NCI-H146 treated with DMSO at 0.1 percent for 48 hours (cell line): Measurements from ENCODE around the gene SLC25A53.
A peak's percentile ranks its signal among the peaks of the same experiment; 100 is the strongest.

Experiments used
- DNase-seq: peaks from one replicate; lab custom pipeline; 2025; ENCODE audit not compliant: unreplicated experiment; lab: John Stamatoyannopoulos, UW

SLC25A53 gene, protein sequence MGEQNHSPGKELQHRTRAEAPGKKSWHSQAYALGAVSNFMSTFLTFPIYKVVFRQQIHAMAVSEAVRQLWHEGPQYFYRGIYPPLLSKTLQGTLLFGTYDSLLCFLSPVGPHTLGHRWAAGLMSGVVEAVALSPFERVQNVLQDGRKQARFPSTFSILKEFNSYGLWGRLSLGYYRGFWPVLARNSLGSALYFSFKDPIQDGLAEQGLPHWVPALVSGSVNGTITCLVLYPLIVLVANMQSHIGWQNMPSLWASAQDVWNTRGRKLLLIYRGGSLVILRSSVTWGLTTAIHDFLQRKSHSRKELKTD

DNA sequence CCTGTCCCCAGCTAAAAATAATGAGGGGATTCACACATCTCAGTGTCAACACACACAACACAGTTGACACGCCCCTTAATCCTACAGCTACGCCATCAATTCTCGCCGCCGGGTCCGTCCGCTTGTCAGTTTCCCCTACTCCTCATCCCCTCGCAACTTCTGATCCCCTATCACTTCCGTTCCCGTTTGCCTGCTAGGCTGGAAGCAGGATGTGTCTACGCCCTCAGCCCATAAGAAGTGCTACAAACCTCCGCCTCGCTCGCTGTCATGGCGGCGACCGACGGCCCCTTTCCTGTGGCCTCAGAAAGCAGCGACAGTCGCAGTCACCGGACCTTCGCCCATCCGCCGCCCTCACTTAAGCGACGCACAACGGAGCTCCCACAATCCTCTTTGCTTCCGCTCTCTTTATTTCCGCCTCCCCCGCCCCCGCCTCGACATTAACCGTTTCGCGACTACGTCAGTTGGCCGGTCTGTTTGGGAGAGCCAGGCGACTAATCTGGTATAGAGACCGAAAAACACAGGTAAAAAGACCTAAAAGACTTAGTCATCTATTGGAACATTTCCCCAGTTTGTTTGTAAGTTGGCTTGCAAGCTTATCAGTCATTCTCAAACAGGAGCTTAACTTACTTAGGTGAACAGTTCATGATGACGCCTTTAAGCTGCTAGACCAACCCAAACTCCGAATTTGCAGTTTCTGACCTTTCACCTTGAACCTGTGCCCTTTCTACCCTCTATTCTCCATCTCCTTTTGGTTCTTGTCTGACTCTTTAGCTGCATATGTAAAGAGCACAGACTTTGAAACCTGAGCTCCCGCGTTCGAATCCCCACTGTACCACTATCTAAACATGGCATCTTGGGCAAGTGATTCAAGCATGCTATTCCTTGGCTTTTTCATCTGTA is at the start of gene SLC25A53:
TSS of gene SLC25A53 (minus strand) at position 380 of the 900 bp plus-strand sequence. CDS start 51,752 bp downstream, outside the sequence.
- peak; percentile 72 for DNase-seq

DNA sequence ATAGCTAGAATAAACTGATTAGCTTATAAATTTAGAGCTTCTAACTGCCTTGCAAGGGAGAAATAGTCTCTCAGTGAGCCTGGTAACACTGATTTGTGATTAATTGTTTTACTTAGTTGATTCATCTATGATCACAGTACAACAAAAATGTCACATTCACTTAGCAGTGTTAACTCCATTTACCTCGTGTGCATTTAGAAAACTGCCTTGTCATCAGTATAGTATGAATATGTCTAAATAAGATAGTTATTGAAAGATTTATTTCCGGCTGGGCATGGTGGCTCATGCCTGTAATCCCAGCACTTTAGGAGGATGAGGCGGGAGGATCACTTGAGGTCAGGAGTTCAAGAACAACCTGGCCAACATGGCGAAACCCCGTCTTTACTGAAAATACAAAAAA is 48.7 kb upstream of the SLC25A53 start:
- no peak for DNase-seq

DNA sequence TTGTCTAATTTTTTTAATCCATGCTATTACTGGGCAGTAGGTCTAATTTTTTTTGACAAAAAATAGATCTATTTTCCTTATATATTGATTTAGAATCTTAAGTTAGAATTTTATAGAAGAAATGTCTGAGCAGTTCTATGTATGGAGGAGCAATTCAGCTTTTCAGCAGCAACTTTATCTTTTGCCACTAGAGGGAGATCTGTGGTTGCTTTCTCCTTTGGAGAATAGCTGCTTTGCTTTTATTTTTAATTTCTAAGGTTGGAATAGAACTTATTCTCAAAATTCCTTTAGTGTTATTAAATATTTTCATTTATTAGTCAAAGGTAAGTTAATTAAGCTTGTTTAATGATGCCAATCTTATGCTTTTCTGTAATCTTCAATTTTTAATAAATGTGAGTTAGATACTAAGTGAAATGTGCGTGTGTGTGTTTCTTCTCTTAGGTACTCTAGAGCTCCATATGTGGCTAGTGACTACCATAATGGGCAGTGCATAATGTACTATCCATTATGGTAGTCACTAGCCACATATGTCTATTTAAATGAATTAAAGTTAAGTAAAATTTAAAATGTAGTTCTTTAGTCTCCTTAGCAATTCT is 38.8 kb upstream of the SLC25A53 start:
- no peak for DNase-seq

DNA sequence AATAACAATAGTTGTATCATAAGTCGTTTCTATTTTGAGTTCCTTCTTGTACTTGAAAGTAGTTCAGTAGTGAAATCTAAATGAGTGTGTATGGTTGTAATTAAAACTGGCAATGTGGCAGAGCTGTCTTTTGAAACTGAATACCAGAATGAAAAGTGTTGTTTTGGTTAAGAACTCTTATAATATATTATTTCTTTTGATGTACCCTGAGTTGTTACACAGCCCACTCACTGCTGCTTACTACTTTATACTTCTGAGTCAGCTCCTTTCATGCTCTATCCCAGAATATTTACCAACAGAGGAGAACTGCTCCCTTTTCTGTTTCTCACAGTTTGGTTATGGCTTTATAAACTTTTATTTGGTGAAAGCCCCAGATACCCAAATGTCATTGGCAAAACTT is 38.2 kb upstream of the SLC25A53 start:
- DNase-seq, result no peak

DNA sequence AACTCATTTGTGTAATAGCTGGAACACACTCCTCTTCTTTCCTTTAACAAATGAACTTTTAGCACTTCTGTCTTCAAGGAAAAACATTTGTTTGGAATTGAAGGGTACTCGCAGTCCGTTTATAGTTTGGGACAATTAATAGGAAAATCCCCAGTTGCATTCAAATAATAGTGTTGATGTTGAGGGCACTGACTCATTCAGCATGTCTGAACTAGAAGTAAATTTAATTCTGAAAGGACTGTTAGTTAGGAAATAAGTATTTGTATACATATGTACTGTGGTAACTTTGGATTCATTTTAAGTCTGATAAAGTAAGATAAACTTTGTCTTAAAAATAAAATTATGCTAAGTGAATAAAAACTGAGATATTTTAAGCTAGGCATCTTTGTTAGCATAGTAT is 36.7 kb upstream of the SLC25A53 start:
- no peak for DNase-seq

DNA sequence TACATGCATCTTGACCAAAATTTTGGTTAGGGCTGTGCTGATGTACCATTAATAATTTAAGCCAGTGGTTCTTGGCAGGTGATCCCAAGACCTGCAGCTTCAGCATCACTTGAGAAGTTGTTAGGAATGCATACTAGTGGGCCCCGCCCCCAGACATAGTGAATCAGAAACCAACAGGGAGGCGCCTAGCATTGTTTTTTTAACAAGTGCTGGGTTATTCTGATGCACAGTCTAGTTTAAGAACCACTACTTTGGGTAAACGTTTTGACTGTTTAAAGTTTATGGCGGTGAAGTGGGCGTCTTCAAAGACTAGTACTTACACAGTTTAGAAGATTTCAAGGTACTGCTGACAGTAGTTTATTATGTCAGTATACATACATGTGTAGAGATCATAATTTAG is 33.0 kb upstream of the SLC25A53 start:
- no peak for DNase-seq

DNA sequence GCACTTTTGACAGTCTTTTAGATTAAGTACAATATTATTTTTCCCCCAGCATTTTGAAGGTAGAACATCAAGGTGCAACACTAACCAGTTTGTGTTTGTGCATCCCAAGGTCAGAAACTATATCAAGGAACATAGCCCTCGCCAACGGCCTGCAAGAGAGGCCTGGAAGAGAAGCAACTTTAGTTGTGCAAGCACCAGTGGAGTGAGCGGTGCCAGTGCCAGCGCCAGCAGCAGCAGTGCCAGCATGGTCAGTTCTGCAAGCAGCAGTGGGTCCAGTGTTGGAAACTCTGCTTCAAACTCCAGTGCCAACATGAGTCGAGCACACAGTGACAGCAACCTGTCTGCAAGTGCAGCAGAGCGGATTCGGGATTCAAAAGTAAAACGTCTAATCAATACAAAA is 31.1 kb upstream of the SLC25A53 start:
- DNase-seq, result no peak

DNA sequence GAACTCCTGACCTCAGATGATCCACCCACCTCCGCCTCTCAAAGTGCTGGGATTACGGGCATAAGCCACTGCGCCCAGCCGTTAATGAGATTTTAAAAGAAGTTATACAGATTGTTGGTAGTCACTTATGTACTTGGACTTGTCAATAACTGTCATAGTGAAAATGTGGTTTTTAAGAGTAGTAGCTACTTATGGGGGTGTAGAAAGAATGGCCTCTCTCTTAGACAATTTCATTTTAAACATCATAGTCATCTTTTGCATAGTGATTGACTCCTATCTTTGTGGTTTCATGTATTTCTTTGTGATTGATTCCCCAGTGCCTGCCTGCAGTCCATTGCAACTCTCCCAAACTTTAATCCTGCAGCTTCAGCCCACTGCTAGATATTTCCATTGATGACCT is 26.9 kb upstream of the SLC25A53 start:
- DNase-seq, result no peak

DNA sequence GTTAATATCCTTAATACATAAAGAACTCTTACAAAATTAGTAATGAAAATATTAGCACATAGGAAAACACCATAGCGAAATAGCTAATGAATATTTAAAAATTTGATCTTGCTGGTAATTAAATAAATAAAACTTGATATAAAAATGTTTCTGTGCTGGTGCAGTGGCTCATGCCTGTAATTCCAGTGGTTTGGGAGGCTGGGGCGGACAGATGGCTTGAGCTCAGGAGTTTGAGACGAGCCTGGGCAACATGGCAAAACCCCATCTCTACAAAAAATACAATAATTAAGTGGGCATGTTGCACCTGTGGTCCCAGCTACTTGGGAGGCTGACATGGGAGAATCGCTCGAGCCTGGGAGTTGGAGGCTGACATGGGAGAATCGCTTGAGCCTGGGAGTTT is 17.0 kb upstream of the SLC25A53 start:
- no peak for DNase-seq

DNA sequence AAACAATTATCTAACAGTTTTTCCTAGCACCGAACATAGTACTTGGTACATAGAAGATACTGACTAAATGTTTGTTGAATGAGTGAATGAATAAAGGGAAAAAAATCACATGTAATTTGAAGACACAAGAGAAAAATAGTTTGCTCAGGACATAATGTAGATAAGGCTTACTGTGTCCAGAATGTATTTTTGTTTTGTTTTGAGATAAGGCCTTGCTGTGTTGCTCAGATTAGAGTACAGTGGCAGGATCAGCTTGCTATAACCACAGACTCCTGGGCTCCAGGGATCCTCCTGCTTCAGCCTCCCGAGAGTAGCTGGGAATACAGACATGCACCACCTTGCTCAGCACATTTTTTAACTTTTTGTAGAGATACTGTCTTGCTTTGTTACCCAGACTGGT is 16.0 kb upstream of the SLC25A53 start:
- no peak for DNase-seq

DNA sequence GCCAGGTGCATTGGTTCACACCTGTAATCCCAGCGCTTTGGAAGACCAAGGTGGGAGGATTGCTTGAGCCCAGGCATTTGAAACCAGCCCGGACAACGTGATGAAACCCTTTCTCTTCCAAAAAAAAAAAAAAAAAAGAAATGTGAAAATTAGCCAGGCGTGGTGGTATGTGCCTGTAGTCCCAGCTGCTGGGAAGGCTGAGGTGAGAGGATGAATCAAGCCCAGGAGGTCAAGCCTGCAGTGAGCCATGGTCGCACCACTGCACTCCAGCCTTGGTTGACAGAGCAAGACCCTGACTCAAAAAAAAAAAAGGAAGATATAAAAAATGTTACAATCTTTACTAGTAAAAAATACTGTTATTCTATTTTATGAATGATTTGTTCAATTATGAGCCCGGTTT is 15.3 kb upstream of the SLC25A53 start:
- no peak for DNase-seq

DNA sequence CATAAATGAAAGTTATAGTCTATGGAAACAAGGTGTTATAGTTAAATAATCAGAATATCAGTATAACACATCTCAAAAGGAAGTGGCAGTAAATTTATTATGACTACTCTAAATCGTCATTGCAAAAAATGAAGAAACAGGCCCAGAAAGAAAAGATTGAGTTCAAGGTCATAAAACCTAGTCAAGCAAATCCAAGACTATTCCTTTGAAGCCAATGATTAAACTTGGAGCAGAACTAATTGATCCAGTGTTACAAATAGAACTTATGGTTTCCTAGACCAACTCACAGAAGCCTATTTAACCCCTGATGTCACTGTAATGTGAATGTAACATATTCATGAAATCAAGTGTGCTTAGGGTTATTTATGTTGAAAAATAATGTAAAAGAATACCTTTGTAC is 11.3 kb upstream of the SLC25A53 start:
- DNase-seq, result no peak

DNA sequence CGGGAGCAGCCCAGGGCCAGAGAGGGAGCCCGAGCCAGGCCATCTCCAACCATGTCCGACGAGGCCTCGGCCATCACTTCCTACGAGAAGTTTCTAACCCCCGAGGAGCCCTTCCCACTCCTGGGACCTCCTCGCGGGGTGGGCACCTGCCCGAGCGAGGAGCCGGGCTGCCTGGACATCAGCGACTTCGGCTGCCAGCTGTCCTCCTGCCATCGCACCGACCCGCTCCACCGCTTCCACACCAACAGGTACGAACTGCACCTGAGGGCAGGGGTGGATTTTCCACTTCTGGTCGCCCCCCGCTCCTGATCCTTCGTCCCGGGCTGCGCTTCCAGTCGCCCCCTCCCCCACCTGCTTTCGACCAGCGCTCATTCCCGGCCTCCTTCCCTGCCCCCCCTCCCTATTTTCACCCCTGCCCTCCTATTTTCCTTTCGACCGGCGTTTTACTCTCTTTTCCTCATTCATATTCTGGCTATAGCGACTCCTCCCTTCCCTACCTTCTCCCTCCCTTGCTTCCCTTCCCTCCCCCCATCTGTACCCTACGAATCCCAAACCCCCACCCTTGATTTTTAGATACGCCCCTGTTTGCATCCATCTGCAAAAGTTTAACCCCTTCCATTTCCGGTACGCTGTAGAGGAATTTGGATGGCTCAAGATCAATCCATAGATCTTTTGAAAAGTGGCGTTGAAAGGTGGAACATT is 10.1 kb upstream of the SLC25A53 start:
- DNase-seq, result no peak

DNA sequence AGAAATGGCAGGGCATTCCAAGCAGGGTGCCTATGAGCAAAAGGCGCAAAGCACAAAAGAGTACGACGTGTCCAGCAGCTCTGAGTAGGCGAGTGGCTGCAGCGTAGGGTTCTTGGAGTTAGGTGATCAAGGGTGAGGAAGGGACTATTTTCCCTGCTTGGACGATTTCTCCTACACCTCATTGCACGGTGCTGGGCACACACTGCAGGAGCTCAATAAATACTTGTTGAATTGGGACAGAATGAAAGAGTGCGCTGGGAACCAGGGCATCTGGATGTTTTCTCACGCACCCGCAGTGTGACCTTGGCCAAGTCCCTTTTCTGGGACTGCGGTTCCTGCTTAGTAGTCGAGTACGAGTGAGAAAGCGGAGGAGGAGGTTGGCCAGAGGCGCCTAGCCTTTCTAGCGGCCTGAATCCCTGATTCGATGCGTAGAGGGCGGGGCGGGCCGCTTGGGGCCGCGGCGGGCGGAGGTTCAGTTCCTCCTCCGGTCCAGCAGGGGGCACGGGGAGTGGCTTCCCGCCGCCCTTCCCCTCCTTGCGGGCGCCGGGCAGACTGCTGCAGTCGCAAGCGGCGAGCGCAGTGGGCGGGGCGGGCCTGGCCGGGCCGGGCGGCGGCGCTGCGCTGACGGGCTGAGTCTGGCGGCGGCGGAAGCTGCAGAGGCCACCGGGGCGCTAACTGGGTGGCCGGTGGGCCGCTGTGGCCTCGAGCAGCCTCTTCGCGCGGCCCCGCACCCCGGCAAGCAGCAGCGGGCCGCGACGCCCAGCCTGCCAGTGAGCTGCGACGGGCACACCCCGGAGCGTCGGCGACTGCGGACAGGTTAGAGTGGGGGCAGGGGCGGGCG is 9.3 kb upstream of the SLC25A53 start, which contains the start of gene FAM199X:
TSS of gene FAM199X (plus strand) at position 560 of the 841 bp plus-strand sequence. CDS start 333 bp downstream, outside the sequence.
- peak; percentile 72 for DNase-seq

DNA sequence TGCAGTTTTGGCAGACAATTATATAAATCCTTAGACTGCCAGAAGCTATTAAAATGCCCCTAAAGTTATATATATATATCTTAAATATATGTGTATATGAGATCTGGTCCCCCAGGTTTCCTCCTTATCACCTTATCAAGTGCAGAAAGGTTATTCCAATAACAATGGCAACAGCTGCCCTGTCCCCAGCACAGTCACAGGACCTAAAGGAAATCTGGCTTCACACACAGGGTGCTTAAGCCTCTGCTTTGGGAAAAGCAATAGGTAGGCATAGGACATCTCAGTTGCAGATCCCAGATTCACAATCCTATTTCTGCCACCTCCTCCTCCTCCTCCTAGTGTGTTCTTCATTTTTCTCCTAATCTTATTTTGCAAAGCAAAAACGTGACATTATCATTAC is 5.8 kb downstream of the SLC25A53 start:
- no peak for DNase-seq

DNA sequence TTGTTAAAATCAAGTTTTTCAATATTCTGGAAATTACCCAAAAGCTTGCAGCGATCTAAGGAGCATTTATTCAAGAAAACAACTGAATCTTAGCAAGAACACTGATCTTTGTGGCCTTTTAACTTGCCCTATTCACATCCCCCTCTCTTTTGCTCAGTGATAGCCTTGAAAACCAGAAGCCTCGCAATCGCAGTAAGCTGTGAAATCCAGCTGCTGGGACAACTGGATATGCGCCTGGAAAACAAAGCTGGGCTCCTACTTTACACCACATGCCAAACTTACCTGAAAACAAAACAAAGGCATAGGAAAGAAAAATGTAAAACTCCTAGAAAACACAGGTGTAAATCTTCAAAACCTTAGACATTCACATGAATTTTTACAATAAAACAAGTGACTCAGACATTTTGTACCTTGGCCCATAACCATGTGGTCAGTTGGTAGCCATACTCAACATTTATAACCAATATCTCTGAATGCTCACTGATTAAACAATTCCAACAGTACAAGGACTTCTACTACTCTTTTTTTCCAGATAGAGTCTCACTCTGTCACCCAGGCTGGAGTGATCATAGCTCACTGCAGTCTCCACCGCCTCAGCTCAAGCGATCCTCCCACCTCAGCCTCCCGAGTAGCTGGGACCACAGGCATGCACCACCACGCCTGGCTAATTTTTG is 15.6 kb downstream of the SLC25A53 start:
- no peak for DNase-seq

DNA sequence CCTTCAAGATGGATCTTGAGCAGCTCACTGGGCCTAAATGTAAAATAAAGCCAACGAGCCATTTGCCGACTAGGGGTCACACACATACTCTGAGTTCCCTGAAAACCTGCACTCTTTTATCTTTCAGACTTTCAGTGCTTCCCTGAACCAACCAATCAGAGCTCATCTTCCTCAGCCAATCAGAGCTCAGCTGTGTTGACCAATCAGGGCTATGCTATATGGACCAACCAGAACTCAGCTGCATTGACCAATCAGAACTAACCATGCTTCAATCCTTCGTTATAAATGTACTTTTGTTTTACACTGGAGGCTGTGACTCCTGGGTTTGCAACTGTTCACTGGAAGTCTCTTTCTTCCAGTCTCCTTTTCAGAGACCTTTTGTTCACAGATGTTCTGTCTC is 19.3 kb downstream of the SLC25A53 start:
- DNase-seq, result no peak

DNA sequence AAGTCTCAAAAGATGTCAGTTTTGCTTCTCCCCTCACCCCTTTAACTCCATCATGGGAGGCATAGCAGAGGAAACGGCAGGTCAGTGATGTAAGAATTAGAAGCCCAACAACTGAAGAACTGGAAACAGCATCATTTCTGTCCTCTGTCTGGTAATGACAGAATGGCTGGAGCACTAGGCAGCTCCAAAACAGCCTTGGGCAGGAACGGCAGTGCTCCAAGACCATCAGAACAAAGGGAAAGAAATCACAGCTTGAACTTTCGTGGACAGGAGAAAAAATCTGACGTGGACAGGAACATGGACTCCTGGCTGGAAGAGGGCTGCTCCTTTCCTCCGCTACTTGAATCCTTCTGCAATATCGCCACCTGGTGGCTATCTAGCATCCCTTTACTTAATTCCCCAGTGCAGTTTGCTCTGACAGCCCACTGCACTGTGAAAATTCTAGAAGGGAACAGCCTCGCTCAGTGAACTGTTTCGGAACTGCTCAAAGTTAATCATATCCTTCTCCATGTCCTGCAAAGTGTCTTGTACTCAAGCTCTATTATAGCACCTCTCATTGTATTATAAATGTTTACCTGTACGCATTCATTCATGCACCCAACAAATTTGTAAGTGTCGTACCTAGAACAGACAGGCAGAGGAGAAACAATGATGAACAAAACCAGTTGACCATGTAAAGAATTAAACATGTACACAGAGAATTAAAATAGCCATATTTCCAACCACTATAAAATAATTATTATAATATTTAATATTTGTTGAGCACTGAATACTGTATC is 20.4 kb downstream of the SLC25A53 start:
- peak; percentile 70 for DNase-seq

DNA sequence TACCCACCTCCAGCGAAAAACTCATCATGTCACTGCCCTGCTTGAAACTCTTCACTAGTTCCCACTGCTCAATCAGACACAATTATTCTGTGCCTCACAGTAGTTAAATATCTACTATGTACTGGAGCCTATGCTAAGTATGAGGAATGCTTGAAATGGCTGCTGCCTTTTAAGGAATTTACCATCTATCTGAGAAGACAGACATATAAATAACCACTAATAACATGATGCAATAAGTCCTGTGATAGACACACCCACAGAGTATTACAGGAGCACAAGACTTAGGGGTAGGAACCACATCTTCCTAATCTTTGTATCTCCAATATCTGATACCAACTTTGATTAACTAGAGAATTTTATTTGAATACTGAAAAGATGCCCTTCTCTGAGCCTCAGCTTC is 21.1 kb downstream of the SLC25A53 start:
- no peak for DNase-seq
